SW 1271 (cell line): ENCODE results near the gene SEMA5B.

Source experiments
- DNase-seq, 2 experiments: peaks; one replicate each; lab custom pipeline; 2025; lab: John Stamatoyannopoulos, UW

The SEMA5B gene

GRCh38 chr3:123027292-123028232 is at the start of gene SEMA5B:
Gene SEMA5B (minus strand): TSS chr3:123027763. CDS start chr3:122961263, 66,500 bp downstream.
- DNase-seq, result no peak

- no peak for DNase-seq
Observed at GRCh38 chr3:123076496-123077418, 49.2 kb upstream of the SEMA5B start.

DNA sequence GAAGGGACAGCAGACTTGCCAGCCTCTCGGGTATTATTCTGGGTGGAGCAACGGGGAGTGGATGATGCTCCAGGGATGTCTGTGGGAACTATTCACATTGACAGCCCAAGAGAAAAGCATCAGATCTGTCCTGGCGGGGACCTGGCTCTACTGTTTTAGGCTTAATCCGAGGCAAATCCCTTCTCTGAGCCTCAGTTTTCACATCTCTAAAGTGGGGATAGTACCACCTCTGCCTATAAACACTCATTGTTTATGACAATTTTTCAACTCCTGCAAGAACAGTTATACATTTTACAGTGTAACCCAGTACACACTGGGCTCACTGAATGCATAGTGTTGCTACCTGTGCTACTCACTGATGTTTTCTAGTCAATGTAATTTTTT is 48.5 kb upstream of the SEMA5B start:
- DNase-seq, result no peak

DNA sequence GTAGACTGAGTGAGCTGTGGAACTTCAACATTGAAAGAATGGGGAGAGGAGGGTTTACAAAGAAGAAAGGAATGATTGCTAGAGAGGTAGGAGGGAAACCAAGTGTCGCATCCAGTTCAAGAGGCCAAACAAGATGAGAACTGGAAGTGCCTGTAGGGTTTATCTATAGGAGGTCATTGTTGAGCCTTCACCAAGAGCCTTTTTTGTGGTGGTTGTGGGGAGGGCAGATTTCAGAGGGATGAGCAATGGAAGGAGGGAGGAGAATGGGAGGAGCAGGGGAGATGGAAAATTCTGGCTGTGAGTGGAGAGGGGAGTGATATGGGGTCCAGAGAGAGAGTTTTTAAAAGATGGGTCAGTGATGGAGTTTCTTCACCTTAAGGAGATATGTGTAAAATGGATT is 47.8 kb upstream of the SEMA5B start:
- no peak for DNase-seq

- DNase-seq, result no peak
Observed at GRCh38 chr3:123072564-123072963, 45.0 kb upstream of the SEMA5B start.

GRCh38 chr3:123072152-123072551 is 44.6 kb upstream of the SEMA5B start:
- no peak for DNase-seq

DNA sequence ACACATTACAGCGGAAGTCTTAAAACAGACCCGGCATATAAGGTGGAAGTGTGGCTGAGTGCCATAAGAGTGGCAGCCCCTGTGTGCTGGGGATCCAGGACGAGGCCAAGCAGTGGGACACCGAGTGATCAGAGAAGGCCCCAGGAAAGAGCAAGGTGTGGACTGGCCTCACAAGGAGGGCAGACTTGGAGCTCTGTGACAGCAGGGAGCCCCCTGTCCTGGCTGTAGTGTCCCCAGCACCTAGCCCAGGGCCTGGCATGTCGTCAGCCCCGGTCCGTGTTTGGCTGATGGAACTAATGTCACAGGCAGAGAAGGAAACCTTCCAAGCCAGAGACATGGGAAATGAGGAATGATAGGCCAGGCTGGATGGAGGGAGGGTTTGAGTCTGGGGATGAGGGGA is 44.0 kb upstream of the SEMA5B start:
- DNase-seq, result no peak

GRCh38 chr3:123071146-123071545 is 43.6 kb upstream of the SEMA5B start:
- no peak for DNase-seq

DNA sequence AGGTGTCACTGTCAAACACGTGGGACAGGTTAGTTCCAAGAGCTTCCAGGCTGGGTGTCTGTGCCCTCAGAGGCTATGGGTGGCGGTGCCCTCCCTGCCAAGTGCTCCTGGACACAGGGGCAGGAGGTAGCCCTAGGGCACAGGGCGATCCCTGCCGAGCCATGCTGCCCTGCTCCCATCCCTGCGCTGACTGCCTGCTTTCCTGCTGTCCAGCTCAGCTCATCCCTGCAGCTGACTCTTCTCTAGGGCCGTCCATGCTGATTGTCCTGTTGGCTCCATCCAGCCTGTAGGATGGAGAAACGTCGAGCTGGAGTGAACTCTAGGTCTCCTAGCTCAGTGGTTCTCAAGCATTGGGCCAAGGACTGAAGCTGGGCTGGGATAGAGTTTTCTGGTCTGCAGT is 42.9 kb upstream of the SEMA5B start:
- DNase-seq, result no peak

- DNase-seq, result no peak
Observed at GRCh38 chr3:123068601-123069381, 41.2 kb upstream of the SEMA5B start.

- DNase-seq, result no peak
Observed at GRCh38 chr3:123067689-123068600, 40.4 kb upstream of the SEMA5B start.

GRCh38 chr3:123066896-123067688 is 39.5 kb upstream of the SEMA5B start, which contains the start of gene PDIA5:
Gene PDIA5 (plus strand): TSS chr3:123067025. CDS start chr3:123067165, 140 bp downstream.
- DNase-seq, result peak; percentile 81 to 88

DNA sequence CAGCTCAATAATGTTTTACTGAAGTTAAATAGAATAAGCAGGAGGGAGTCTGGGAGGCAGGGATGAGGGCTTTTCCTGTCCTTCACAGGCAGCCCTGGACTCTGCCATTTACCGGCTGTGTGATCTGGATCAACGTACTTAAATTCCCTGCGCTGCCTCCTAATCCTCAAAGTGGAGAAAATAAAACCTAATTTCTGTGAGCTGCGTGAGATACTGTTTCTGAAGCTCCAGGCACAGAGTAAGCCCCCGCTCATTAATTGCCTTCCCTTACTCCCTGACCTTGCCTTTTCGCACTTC is 39.0 kb upstream of the SEMA5B start:
- no peak for DNase-seq

DNA sequence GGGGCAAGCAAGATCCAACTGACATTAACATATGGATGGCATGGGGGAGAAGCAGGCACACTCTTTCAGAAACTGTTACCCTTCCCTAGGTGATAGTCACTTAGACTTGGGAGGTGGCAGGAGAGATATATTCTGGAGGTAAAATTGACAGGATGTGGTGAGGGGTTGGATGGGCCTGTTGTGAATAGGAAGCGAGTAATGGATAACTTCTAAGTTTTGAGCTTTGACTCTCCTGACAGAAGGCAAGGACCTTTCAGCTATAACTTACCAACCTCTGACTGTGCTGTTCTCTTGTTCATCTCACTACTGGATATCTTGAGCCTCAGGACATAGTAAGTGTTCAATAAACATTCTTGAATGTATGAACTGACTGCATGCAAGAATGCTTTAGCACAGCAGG is 37.4 kb upstream of the SEMA5B start:
- DNase-seq, result no peak

- DNase-seq, result no peak
Observed at GRCh38 chr3:123064506-123064905, 36.9 kb upstream of the SEMA5B start.

DNA sequence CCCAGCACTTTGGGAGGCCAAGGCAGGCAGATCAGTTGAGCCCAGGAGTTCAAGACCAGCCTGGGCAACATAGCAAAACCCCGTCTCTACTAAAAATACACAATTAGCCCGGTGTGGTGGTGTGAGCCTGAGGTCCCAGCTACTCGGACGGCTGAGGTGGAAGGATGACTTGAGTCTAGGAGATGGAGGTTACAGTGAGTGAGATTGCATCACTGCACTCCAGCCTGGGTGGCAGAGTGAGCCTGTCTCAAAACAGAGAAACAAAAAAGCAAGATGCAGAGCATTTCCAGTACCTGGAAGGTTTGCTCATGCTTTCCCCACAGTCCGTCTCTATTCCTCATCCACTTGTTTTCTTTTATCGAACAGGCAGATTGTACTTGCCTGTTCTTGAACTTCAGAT is 35.5 kb upstream of the SEMA5B start:
- no peak for DNase-seq

DNA sequence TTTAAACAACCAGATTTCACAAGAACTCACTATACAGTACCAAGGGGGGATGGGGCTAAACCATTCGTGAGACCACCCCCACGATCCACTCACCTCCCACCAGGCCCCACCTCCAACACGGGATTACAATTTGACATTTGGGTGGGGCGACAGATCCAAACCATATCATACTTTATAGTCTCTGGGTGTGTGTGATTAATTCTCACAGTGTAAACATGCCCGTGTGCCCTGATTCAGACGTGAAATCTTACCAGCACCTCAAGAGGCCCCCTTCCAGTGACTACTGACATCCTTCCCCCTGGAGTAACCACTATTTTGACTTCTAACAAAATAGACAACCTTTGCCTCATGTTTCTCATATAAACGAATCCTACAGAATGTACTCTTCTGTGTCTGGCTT is 34.3 kb upstream of the SEMA5B start:
- DNase-seq, result no peak

DNA sequence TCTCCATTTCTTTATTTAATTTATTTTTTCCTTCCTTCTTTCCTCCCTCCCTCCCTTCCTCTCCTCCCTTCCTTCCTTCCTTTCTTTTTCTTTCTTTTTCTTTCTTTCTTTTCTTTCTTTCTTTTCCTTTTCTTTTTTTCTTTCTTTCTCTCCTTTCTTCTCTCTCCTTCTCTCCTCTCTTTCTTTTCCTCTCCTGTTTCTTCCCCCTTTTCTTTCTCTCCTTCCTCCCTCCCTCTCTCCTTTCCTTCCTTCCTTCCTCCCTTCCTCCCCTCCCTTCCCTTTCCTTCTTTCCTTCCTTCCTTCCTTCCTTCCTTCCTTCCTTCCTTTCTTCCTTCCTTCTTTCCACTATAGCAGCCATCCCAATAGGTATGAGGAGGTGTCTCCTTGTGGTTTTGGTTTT is 32.5 kb upstream of the SEMA5B start:
- no peak for DNase-seq

DNA sequence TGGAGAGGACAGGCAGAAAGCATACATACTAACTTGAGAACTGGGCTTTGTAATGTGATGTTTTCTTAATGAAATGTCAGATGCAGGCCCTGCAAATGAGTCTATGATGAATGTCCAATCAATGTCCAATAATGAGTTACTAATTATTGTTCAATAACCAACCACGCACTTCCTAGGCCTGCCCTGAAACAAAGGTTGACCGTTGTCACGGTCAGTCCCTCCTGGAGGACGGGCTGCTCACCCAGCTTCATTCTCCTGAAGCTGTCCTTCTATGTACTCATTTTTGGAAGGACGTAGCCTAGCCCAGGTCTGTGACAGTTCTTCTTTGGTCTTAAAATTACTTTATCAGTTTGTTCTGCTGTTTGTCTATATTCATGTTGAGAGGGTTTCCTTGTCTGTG is 30.9 kb upstream of the SEMA5B start:
- no peak for DNase-seq

GRCh38 chr3:123055352-123055751 is 27.8 kb upstream of the SEMA5B start:
- DNase-seq, result no peak
